HCT116 (cell line): ENCODE measurements around the gene PGS1.

Experiments
- CBX3 ChIP-seq: IDR thresholded peaks from 2 replicates; pipeline ENCODE4 v1.6.1; 2012; ENCODE audit warnings: low read depth
- CEBPB ChIP-seq: IDR thresholded peaks from 2 replicates; pipeline ENCODE4 v1.6.1; 2012; ENCODE audit warnings: low read depth
- EZH2phosphoT487 ChIP-seq: fragments of 200-600 bp; IDR thresholded peaks from 2 replicates; pipeline ENCODE4 v1.6.1; 2018; ENCODE audit warnings: antibody characterized with exemption, borderline replicate concordance
- JUND ChIP-seq: IDR thresholded peaks from 2 replicates; pipeline ENCODE4 v1.6.1; 2012
- POLR2A ChIP-seq: IDR thresholded peaks from 2 replicates; pipeline ENCODE4 v1.7.0; 2011; ENCODE audit warnings: borderline replicate concordance; ENCODE audit not compliant: insufficient read depth, insufficient read length; ENCODE audit errors: extremely low read depth
- POLR2AphosphoS5 ChIP-seq: IDR thresholded peaks from 2 replicates; pipeline ENCODE4 v1.6.1; 2011; ENCODE audit warnings: mild to moderate bottlenecking, low read depth, low read length, moderate library complexity
- SIN3A ChIP-seq: IDR thresholded peaks from 2 replicates; pipeline ENCODE4 v1.6.1; 2012; ENCODE audit warnings: low read depth
- YY1 ChIP-seq: IDR thresholded peaks from 2 replicates; pipeline ENCODE4 v1.6.1; 2011; ENCODE audit warnings: low read length, low read depth, moderate library complexity, mild to moderate bottlenecking; ENCODE audit not compliant: insufficient replicate concordance; ENCODE audit errors: extremely low read depth
- TF ChIP-seq, protein P1 (sequence below), 3 experiments: fragments of 200-600 bp in 1 of 3; sonication (generic) in 1 of 3; IDR thresholded peaks in 2 of 3; conservative IDR thresholded peaks in 1 of 3; 2 replicates each; pipeline ENCODE4 v1.5.1; 2012 to 2017; ENCODE audit warnings: low read depth in 2 of 3, low read length in 2 of 3, antibody characterized with exemption in 1 of 3, borderline replicate concordance in 1 of 3, control low read depth in 1 of 3, mild to moderate bottlenecking in 1 of 3, mixed read lengths in 1 of 3, mixed run types in 1 of 3, moderate library complexity in 1 of 3; ENCODE audit not compliant: insufficient read depth in 1 of 3
- TF ChIP-seq, protein P2 (sequence below): IDR thresholded peaks from 2 replicates; pipeline ENCODE4 v1.6.1; 2011; ENCODE audit warnings: mild to moderate bottlenecking, low read length, moderate library complexity; ENCODE audit not compliant: insufficient replicate concordance; ENCODE audit errors: extremely low read depth
- TF ChIP-seq, protein P3 (sequence below): IDR thresholded peaks from 2 replicates; pipeline ENCODE4 v1.6.1; 2012

DNA sequence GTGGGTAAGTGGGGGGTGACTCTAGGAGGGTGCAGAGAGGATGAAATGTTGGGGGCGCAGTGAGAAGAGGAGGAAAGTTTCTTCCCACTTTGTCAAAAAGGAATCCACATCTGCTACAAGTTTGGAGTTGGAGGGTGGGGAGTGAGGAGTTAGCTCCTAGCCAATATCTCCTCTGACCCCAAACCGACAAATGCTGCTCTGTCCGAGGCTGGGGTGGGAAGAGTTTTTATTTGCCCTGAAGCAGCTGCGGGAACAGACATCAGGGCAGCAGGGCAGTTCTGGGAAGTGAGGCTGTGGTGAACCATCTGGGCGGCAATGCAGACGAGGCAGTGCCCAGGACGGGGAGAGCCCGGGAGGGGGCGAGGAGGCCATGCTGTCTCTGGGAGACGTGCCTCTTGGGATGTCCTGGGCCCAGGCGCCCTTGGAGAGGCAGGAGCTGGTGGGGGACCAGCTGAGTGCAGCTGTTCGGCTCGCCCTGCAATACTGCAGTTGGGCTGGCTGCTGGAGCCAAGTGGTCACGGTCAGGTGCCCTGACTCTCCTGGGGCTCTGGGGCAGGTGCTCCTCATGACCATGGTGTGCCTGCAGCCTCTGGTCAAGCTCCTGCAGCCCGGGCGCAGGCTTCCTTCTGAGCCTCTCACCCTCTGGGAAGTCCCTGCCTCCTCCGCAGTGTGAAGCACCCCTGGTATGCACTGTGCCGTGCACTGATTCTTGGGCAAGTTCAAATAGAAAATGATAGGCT lies 12.2 kb upstream of the PGS1 start:
- TF ChIP-seq SIN3A (no peak), YY1 (no peak), EZH2phosphoT487 (no peak), POLR2A (no peak), CEBPB (no peak), JUND (no peak), CBX3 (no peak), POLR2AphosphoS5 (no peak)
- TF ChIP-seq, protein P1, sequence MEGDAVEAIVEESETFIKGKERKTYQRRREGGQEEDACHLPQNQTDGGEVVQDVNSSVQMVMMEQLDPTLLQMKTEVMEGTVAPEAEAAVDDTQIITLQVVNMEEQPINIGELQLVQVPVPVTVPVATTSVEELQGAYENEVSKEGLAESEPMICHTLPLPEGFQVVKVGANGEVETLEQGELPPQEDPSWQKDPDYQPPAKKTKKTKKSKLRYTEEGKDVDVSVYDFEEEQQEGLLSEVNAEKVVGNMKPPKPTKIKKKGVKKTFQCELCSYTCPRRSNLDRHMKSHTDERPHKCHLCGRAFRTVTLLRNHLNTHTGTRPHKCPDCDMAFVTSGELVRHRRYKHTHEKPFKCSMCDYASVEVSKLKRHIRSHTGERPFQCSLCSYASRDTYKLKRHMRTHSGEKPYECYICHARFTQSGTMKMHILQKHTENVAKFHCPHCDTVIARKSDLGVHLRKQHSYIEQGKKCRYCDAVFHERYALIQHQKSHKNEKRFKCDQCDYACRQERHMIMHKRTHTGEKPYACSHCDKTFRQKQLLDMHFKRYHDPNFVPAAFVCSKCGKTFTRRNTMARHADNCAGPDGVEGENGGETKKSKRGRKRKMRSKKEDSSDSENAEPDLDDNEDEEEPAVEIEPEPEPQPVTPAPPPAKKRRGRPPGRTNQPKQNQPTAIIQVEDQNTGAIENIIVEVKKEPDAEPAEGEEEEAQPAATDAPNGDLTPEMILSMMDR (IDR thresholded peaks at IDR 0.05 in 2 of 3, conservative IDR thresholded peaks at IDR 0.05 in 1 of 3; ENCODE audit: borderline replicate concordance in 1 of 3, insufficient read depth in 1 of 3, low read depth in 2 of 3, low read length in 2 of 3): no peak
- TF ChIP-seq, protein P2, sequence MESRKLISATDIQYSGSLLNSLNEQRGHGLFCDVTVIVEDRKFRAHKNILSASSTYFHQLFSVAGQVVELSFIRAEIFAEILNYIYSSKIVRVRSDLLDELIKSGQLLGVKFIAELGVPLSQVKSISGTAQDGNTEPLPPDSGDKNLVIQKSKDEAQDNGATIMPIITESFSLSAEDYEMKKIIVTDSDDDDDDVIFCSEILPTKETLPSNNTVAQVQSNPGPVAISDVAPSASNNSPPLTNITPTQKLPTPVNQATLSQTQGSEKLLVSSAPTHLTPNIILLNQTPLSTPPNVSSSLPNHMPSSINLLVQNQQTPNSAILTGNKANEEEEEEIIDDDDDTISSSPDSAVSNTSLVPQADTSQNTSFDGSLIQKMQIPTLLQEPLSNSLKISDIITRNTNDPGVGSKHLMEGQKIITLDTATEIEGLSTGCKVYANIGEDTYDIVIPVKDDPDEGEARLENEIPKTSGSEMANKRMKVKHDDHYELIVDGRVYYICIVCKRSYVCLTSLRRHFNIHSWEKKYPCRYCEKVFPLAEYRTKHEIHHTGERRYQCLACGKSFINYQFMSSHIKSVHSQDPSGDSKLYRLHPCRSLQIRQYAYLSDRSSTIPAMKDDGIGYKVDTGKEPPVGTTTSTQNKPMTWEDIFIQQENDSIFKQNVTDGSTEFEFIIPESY: no peak
- TF ChIP-seq, protein P3, sequence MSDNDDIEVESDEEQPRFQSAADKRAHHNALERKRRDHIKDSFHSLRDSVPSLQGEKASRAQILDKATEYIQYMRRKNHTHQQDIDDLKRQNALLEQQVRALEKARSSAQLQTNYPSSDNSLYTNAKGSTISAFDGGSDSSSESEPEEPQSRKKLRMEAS: no peak
